GM23338 (cell line): ENCODE data around the gene EIF4EBP3. TPM values are rescaled to one million over a fixed set of nuclear protein-coding genes. Genes with fewer than 3 reads are reported as not detected.

ENCODE experiments used
- ATAC-seq: fragments of 200-7000 bp; cut with Tn5 transposase; 3 replicates; pipeline ENCODE4 v1.9.1; 2020
- DNase-seq: peaks from one replicate; pipeline ENCODE4 v3.0.0-alpha.2; 2015; ENCODE audit warnings: low spot score
- H2AFZ ChIP-seq: fragments of 200-600 bp; sonication (generic); 2 replicates; pipeline ENCODE4 v1.8.0; 2016; ENCODE audit warnings: antibody characterized with exemption, mild to moderate bottlenecking, moderate library complexity
- H3F3A ChIP-seq: fragments of 200-600 bp; sonication (generic); replicated peaks from 2 replicates; pipeline ENCODE4 v1.8.0; 2017; ENCODE audit warnings: antibody characterized with exemption, mixed run types, low read depth
- H3K27ac ChIP-seq: fragments of 200-600 bp; sonication (generic); 2 replicates; pipeline ENCODE4 v1.6.1; 2016; ENCODE audit warnings: low read depth
- H3K27me3 ChIP-seq: fragments of 200-600 bp; sonication (generic); 2 replicates; pipeline ENCODE4 v1.8.0; 2016; ENCODE audit warnings: mild to moderate bottlenecking, mixed run types, moderate library complexity; ENCODE audit not compliant: insufficient read depth
- H3K36me3 ChIP-seq: fragments of 200-600 bp; sonication (generic); 2 replicates; pipeline ENCODE4 v1.8.0; 2016; ENCODE audit warnings: mild to moderate bottlenecking; ENCODE audit not compliant: insufficient read depth
- H3K4me1 ChIP-seq: fragments of 200-600 bp; sonication (generic); 2 replicates; pipeline ENCODE4 v1.8.0; 2016; ENCODE audit warnings: mild to moderate bottlenecking, moderate library complexity; ENCODE audit not compliant: insufficient read depth
- H3K4me2 ChIP-seq: fragments of 200-600 bp; sonication (generic); 2 replicates; pipeline ENCODE4 v1.7.1; 2017; ENCODE audit warnings: mixed run types
- H3K4me3 ChIP-seq: fragments of 200-600 bp; sonication (generic); 2 replicates; pipeline ENCODE4 v1.6.1; 2016; ENCODE audit warnings: mixed run types
- H3K79me2 ChIP-seq: fragments of 200-600 bp; sonication (generic); replicated peaks from 2 replicates; pipeline ENCODE4 v1.8.0; 2017; ENCODE audit warnings: mild to moderate bottlenecking; ENCODE audit not compliant: insufficient read depth
- H3K9me2 ChIP-seq: fragments of 200-600 bp; sonication (generic); 2 replicates; pipeline ENCODE4 v1.8.0; 2017; ENCODE audit not compliant: insufficient read depth
- H4K20me1 ChIP-seq: fragments of 200-600 bp; sonication (generic); replicated peaks from 2 replicates; pipeline ENCODE4 v1.8.0; 2017; ENCODE audit warnings: mild to moderate bottlenecking; ENCODE audit not compliant: insufficient read depth
- H3K27ac Mint-ChIP-seq: 2 replicates; pipeline ENCODE4 v1.8.0; 2020; ENCODE audit warnings: inconsistent platforms, mild to moderate bottlenecking, moderate library complexity, mixed read lengths
- H3K27me3 Mint-ChIP-seq: 3 replicates; pipeline ENCODE4 v1.8.0; 2022; ENCODE audit warnings: low read depth, mild to moderate bottlenecking, moderate library complexity, mixed read lengths, inconsistent platforms; ENCODE audit not compliant: insufficient read depth, poor library complexity
- H3K36me3 Mint-ChIP-seq: 3 replicates; pipeline ENCODE4 v1.8.0; 2021; ENCODE audit warnings: low read depth, mild to moderate bottlenecking, inconsistent platforms, moderate library complexity, mixed read lengths
- H3K4me1 Mint-ChIP-seq: 3 replicates; pipeline ENCODE4 v1.8.0; 2020; ENCODE audit warnings: mild to moderate bottlenecking, inconsistent platforms, mixed read lengths
- H3K4me3 Mint-ChIP-seq: 3 replicates; pipeline ENCODE4 v1.8.0; 2021; ENCODE audit warnings: moderate library complexity, mild to moderate bottlenecking, inconsistent platforms, mixed read lengths
- H3K9me3 Mint-ChIP-seq: 3 replicates; pipeline ENCODE4 v1.8.0; 2020; ENCODE audit warnings: moderate library complexity, mild to moderate bottlenecking, inconsistent platforms, mixed read lengths
- CREB1 ChIP-seq: fragments of 250-450 bp; sonication (Bioruptor Pico); IDR thresholded peaks from 2 replicates; pipeline ENCODE4 v1.5.0; 2020; ENCODE audit warnings: low read depth, mild to moderate bottlenecking, moderate library complexity
- CTCF ChIP-seq, 2 experiments: fragments of 200-600 bp in 1 of 2; sonication (generic) in 1 of 2; conservative IDR thresholded peaks; 2 replicates each; pipeline versions ENCODE4 v1.5.1 to v1.6.1; 2016 to 2017; ENCODE audit warnings: antibody characterized with exemption in 2 of 2, low read depth in 2 of 2, mild to moderate bottlenecking in 2 of 2, moderate library complexity in 1 of 2
- ETS1 ChIP-seq: IDR thresholded peaks from 2 replicates; pipeline ENCODE4 v1.6.1; 2016; ENCODE audit warnings: antibody characterized with exemption
- EZH2 ChIP-seq: fragments of 200-600 bp; sonication (generic); IDR thresholded peaks from one replicate; pipeline ENCODE4 v1.8.0; 2017; ENCODE audit warnings: antibody characterized with exemption, mild to moderate bottlenecking, low read depth; ENCODE audit not compliant: unreplicated experiment
- EZH2phosphoT487 ChIP-seq: fragments of 200-600 bp; sonication (generic); IDR thresholded peaks from one replicate; pipeline ENCODE4 v1.8.1; 2018; ENCODE audit warnings: antibody characterized with exemption; ENCODE audit not compliant: unreplicated experiment
- NANOG ChIP-seq: IDR thresholded peaks from 2 replicates; pipeline ENCODE4 v1.6.1; 2016; ENCODE audit warnings: antibody characterized with exemption, borderline replicate concordance
- POLR2AphosphoS5 ChIP-seq: IDR thresholded peaks from 2 replicates; pipeline ENCODE4 v1.6.1; 2016; ENCODE audit warnings: antibody characterized with exemption, low read depth
- REST ChIP-seq: IDR thresholded peaks from one replicate; pipeline ENCODE4 v1.6.1; 2018; ENCODE audit warnings: antibody characterized with exemption; ENCODE audit not compliant: unreplicated experiment
- STAT1 ChIP-seq: IDR thresholded peaks from one replicate; pipeline ENCODE4 v1.6.1; 2016; ENCODE audit warnings: antibody characterized with exemption; ENCODE audit not compliant: unreplicated experiment
- ZNF114 ChIP-seq: fragments of 250-450 bp; sonication (Bioruptor Pico); IDR thresholded peaks from 2 replicates; pipeline ENCODE4 v1.5.0; 2020; ENCODE audit warnings: mild to moderate bottlenecking, moderate library complexity
- ZNF331 ChIP-seq: fragments of 250-450 bp; sonication (Bioruptor Pico); IDR thresholded peaks from 2 replicates; pipeline ENCODE4 v1.5.0; 2020; ENCODE audit warnings: low read depth, mild to moderate bottlenecking, moderate library complexity
- polyA plus RNA-seq: library from polyadenylated mRNA; unstranded; fragments of >200 nt; fragmentation: Nextera tagmentation; extraction: Ambion mirVana; gene quantifications from 2 replicates; pipeline ENCODE4 v1.2.1, GENCODE V29; 2016
- total RNA-seq: library from RNA; depleted of rRNA; stranded (reverse); fragments of >200 nt; shearing (Covaris generic); gene quantifications from 2 replicates; pipeline ENCODE4 v1.2.3, GENCODE V29; 2014

The EIF4EBP3 gene
- total and polyA plus RNA-seq, 2 experiments from 2014 or later: 2.4 to 21.5 TPM

- TF ChIP-seq CTCF (conservative IDR thresholded peaks at IDR 0.05; ENCODE audit: low read depth in 2 of 2): no peak
- no peak for TF ChIP-seq CREB1
- TF ChIP-seq ZNF114 (CRISPR knock-in tag): no peak
- no peak for TF ChIP-seq ZNF331 (CRISPR knock-in tag)
- no peak for TF ChIP-seq REST
- no peak for TF ChIP-seq POLR2AphosphoS5
- no peak for TF ChIP-seq STAT1
These were observed 22.6 kb downstream of the EIF4EBP3 start (continued) for GRCh38 chr5:140570058-140570457.

- Mint-ChIP-seq H3K9me3 (no peaks in the 10 kb centered on the region), H3K36me3 (peaks cover 20% of the 10 kb centered on the region), H3K27me3 (peaks cover 8% of the 10 kb centered on the region), H3K27ac (no peak overlapping the region), H3K4me3 (no peak overlapping the region), H3K4me1 (no peaks in the 10 kb centered on the region; the same call in 2 of the 3 replicates)
- Histone ChIP-seq H3F3A (no peaks in the 10 kb centered on the region), H3K79me2 (peaks cover 4% of the 10 kb centered on the region; the same call in 1 of the 2 replicates), H3K4me2 (no peak overlapping the region), H4K20me1 (peaks cover 8% of the 10 kb centered on the region; the same call in 1 of the 2 replicates), H3K36me3 (no peaks in the 10 kb centered on the region), H3K4me3 (no peak overlapping the region), H3K9me2 (no peaks in the 10 kb centered on the region), H2AFZ (no peak overlapping the region), H3K27ac (no peak overlapping the region), H3K4me1 (peaks cover 2% of the 10 kb centered on the region; the same call in 1 of the 2 replicates), H3K27me3 (no peaks in the 10 kb centered on the region)
- no peak for DNase-seq
- TF ChIP-seq POLR2AphosphoS5 (no peak), STAT1 (no peak), ETS1 (no peak), NANOG (no peak), EZH2phosphoT487 (no peak), ZNF114 (CRISPR knock-in tag) (no peak), EZH2 (no peak)
- ATAC-seq: no peak
These were observed 23.0 kb downstream of the EIF4EBP3 start for GRCh38 chr5:140570488-140570887.
